ENCODE results near the gene GTF2A2.

The GTF2A2 gene

DNA sequence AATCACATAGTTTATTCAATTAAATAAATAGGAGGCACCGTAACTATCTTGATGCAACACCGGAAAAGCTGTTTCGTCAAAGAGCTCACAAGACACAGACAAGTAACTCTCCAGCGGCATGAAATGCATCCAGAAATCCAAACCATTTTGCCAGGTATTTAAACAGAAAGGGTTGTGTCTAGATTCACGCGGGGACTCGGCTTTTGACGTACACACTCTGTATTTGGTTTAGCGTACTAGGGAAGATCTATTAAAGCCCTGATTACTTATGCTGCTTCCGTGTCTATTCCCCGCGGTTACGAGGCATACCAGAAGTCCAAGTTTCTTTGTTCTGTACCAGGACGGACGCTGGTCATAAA is 31.1 kb upstream of the GTF2A2 start:
- TF ChIP-seq, protein P1, sequence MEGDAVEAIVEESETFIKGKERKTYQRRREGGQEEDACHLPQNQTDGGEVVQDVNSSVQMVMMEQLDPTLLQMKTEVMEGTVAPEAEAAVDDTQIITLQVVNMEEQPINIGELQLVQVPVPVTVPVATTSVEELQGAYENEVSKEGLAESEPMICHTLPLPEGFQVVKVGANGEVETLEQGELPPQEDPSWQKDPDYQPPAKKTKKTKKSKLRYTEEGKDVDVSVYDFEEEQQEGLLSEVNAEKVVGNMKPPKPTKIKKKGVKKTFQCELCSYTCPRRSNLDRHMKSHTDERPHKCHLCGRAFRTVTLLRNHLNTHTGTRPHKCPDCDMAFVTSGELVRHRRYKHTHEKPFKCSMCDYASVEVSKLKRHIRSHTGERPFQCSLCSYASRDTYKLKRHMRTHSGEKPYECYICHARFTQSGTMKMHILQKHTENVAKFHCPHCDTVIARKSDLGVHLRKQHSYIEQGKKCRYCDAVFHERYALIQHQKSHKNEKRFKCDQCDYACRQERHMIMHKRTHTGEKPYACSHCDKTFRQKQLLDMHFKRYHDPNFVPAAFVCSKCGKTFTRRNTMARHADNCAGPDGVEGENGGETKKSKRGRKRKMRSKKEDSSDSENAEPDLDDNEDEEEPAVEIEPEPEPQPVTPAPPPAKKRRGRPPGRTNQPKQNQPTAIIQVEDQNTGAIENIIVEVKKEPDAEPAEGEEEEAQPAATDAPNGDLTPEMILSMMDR (IDR thresholded peaks at IDR 0.05; ENCODE audit: insufficient read depth, low read length, missing control alignments), result no peak
- H3K4me3 ChIP-seq (ENCODE audit: low read depth, low read length), result peak overlapping the region; percentile 96
- ChIA-PET POLR2A (interaction anchor here (1.0 kb wide), 1 partner anchor 31 kb away, joined by 3 read pairs; the partner anchor contains the start of gene GTF2A2), CTCF (interaction anchor here (1.1 to 4.1 kb wide), 3 partner anchors 492 to 642 kb away, joined by 3 to 34 read pairs (median 15); no protein-coding TSS in a partner anchor)
- no peak for DNase-seq (ENCODE audit: low read depth, low spot score)

DNA sequence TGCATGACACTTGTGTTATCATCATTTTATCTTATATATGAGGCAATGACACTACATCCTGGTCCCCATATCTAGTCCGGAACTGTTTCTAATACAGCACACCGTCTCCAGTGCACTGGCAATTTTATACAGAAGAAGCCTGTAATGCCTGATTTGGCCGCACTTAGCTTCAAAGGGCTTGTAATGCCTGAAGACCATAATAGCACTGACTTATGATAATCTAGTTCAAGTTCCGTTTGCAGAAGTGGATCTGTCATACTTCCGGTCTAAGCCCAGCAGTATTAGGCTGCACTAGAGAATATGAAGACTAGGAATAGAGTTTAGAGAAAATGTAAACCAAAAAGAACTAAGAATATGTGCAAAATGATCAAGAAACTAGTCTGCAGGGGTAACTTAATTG is 30.5 kb upstream of the GTF2A2 start:
- peak overlapping the region; percentile 96 for H3K4me3 ChIP-seq (ENCODE audit: low read depth, low read length)
- ChIA-PET POLR2A (interaction anchor here (1.0 kb wide), 1 partner anchor 30 kb away, joined by 3 read pairs; the partner anchor contains the start of gene GTF2A2), CTCF (interaction anchor here (3.3 kb wide), 1 partner anchor 638 kb away, joined by 15 read pairs; no protein-coding TSS in a partner anchor)
- no peak for DNase-seq (ENCODE audit: low read depth, low spot score)
- TF ChIP-seq, protein P1 (IDR thresholded peaks at IDR 0.05; ENCODE audit: insufficient read depth, low read length, missing control alignments), result no peak

DNA sequence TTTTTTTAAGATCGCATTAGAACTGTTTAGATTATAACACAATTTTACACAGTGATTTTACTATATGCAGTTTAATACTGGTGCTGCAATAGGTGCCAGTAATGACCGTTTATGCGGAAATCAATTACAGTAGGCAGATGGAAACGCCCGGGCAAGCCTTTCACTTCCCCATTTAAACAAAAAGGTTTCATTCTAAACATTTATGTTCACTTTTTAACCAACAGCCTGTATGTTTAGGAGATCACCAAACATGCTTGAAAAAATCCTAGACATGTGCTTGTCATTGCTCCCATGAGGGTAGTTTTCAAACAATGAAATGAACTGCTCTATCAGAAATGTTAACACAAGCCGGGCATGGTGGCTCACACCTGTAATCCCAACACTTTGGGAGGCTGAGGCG is 29.1 kb upstream of the GTF2A2 start:
- POLR2A ChIA-PET, result interaction anchor here (0.6 kb wide), 1 partner anchor 1348 kb away, joined by 5 read pairs; no protein-coding TSS in a partner anchor
- DNase-seq (ENCODE audit: low read depth, low spot score), result no peak
- no peak overlapping the region for H3K4me3 ChIP-seq (ENCODE audit: low read depth, low read length)
- TF ChIP-seq, protein P1 (IDR thresholded peaks at IDR 0.05; ENCODE audit: insufficient read depth, low read length, missing control alignments), result no peak
- CTCF ChIA-PET, result interaction anchor here (0.7 to 3.3 kb wide), 2 partner anchors 154 to 640 kb away, joined by 3 to 15 read pairs; no protein-coding TSS in a partner anchor

DNA sequence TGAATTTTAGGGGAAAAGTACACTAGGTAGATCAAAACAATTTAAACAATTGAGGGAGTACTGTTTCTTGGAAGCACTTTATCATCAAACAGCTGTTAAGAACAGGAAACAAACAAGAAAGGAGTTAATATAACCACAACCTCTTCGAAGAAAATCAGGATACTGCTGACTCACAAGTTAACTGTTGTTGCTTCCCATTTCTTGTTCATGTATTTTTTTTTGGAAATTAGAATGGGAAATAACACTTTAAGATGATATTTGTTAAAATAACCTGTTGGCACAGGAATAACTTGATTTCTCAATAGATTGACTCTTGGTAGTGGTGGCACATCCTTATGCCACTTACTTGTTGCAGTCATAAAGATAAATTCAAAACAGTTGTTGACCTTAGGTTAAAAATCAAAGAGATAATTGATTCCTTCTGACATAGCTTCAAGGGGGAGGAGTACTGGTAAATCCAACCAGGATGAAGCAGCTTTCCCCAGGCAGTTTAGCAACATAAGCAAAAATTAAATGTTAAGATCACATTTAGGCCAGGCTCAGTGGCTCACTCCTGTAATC is 28.5 kb upstream of the GTF2A2 start:
- ChIA-PET CTCF (interaction anchor here (0.7 to 3.3 kb wide), 3 partner anchors 153 to 640 kb away, joined by 3 to 15 read pairs (median 9); no protein-coding TSS in a partner anchor), POLR2A (interaction anchor here (0.6 kb wide), 1 partner anchor 1348 kb away, joined by 5 read pairs; no protein-coding TSS in a partner anchor)
- TF ChIP-seq, protein P1 (IDR thresholded peaks at IDR 0.05; ENCODE audit: insufficient read depth, low read length, missing control alignments), result no peak
- no peak overlapping the region for H3K4me3 ChIP-seq (ENCODE audit: low read depth, low read length)
- no peak for DNase-seq (ENCODE audit: low read depth, low spot score)

DNA sequence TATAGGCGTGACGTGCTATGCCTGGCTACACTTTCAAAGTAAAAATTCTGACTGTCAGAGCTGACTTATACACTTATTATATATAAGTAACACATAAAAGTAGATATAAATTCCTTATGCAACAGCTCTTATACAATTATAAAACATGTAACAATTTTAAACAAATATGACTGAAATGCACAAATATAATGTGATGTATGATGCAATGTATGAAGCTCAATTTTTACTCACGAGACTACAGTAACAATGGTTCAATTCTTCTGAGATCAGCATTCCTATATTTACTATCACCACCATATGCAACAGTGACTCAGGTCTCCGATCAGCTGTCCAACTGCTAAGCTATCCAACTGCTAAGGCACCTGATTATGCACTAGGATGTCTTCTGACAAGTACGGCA is 23.6 kb upstream of the GTF2A2 start:
- CTCF ChIA-PET, result interaction anchor here (2.6 kb wide), 1 partner anchor 10 kb away, joined by 8 read pairs; no protein-coding TSS in a partner anchor
- no peak overlapping the region for H3K4me3 ChIP-seq (ENCODE audit: low read depth, low read length)
- TF ChIP-seq, protein P1 (IDR thresholded peaks at IDR 0.05; ENCODE audit: insufficient read depth, low read length, missing control alignments), result no peak
- DNase-seq (ENCODE audit: low read depth, low spot score), result no peak
- POLR2A ChIA-PET, result no interaction called here

DNA sequence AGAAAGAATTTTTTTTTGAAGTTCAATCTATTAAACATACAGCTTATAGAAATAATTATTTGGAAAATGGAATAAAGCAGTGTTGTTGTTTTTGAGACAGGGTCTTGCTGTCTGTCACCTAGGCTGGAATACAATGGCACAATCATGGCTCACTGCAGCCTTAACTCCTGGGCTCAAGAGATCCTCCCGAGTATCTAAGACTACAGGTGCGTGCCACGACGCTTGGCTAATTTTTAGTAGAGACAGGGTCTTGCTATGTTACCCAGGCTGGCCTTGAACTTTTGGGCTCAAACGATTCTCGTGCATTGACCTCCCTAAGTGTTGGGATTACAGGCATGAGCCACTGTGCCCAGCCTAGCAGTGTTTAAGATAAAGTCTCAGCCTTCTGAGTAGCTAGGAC is 23.0 kb upstream of the GTF2A2 start:
- H3K4me3 ChIP-seq (ENCODE audit: low read depth, low read length), result no peak overlapping the region
- ChIA-PET CTCF (interaction anchor here (2.6 kb wide), 1 partner anchor 11 kb away, joined by 8 read pairs; no protein-coding TSS in a partner anchor), POLR2A (no interaction called here)
- DNase-seq (ENCODE audit: low read depth, low spot score), result no peak
- TF ChIP-seq, protein P1 (IDR thresholded peaks at IDR 0.05; ENCODE audit: insufficient read depth, low read length, missing control alignments), result no peak
